SIG-M5 treated with dmso at 0.1 percent for 504 hours (cell line): ENCODE measurements around the gene RAPGEF1.

Experiments
- DNase-seq: peaks from one replicate; lab custom pipeline; 2025; ENCODE audit not compliant: unreplicated experiment; lab: John Stamatoyannopoulos, UW

The RAPGEF1 gene

DNA sequence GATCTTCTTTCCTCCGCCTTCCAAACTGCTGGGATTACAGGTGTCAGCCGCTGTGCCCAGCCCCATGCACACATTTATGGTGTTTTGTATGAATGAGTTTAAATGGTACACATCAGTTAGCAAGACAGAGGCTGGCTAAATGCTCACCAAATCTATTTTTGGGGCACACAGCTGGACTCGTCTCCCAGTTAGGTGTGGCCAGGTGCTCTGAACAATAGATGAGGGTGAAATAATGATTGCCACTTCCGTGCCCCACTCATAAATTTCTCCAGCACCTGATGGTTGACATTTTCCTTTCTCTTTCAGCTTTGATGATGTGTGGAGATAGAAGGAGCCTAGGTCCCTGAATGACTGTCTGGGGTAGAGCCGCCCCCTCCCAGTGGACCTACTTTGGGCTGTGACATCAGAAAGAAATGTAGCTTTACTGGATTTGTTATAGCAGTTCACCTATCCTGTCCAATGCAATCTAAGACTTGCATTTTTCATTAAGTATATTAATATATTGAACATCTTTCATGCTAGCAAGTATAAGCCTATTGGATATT is 8.6 kb upstream of the RAPGEF1 start:
- no peak for DNase-seq

- DNase-seq: peak; percentile 76
These were observed 7.5 kb upstream of the RAPGEF1 start for GRCh38 chr9:131747352-131747751.

GRCh38 chr9:131745610-131746009 is 5.7 kb upstream of the RAPGEF1 start:
- no peak for DNase-seq

GRCh38 chr9:131744720-131745201 is 4.9 kb upstream of the RAPGEF1 start:
- peak; percentile 67 for DNase-seq

GRCh38 chr9:131744171-131744719 is 4.4 kb upstream of the RAPGEF1 start:
- DNase-seq: peak; percentile 90

- no peak for DNase-seq
These were observed 3.6 kb upstream of the RAPGEF1 start for GRCh38 chr9:131743501-131743900.

- DNase-seq: peak; percentile 32
These were observed 3.2 kb upstream of the RAPGEF1 start for GRCh38 chr9:131743096-131743495.

- DNase-seq: no peak
These were observed 1.0 kb upstream of the RAPGEF1 start for GRCh38 chr9:131740898-131741297.

GRCh38 chr9:131739133-131739958 is 530 bp downstream of the RAPGEF1 start:
- no peak for DNase-seq

DNA sequence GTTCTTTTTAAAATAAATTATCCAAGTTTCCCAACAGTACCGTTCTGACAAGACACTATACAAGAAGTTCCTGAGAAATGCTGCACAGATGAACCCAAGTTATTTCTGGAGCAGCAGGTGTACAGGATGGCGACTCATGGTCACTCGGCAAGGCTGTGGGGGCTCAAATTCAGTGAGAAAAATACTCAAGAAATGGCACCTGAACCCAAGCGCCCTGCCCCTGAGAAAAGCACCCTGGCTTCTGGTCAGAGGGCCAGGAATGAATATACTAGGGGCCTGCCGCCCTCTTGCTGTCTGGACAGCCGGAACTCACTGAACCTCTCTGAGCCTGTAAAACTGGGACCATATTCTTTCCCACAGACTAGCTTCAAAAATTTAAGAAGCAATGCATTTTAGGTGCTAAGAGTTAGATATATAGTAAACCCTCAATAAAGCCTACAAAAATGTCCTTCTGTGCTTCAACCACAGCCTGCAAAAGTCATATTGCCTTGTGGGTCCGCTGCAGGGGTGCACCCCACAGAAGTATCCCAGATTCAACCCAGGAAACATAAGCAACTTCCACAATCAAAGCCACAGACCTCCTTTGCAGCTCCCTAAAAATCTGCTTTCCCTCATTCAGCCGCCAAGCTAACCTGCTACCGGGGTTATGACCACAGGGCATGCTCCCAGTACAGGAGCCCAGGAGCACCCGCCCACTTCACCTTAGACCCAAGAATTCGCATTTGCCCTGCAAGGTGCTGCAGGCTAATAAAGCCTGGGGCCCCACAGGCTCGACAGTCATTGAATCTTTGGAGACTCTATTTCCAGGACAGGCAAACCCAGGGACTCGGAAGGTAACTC is 1.4 kb downstream of the RAPGEF1 start:
- DNase-seq: peak; percentile 30

DNA sequence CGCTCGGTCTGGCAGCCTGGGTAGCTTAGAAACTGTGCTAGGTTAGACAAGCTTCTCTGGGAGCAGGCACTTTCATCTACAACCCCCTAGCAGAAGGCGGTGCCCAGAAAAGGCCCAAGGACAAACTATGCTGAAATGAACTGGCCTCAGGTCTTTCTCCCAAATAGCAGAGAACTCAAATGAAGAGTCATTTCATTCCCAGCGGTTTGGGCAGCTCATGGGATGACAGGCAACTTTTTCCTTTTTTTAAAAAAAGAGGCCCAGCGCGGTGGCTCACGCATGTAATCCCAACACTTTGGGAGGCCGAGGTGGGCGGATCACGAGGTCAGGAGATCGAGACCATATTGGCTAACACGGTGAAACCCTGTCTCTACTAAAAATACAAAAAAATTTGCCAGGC is 2.5 kb downstream of the RAPGEF1 start:
- no peak for DNase-seq

GRCh38 chr9:131736431-131736830 is 3.4 kb downstream of the RAPGEF1 start:
- DNase-seq: no peak

- no peak for DNase-seq
These were observed 4.4 kb downstream of the RAPGEF1 start for GRCh38 chr9:131735238-131736128.

DNA sequence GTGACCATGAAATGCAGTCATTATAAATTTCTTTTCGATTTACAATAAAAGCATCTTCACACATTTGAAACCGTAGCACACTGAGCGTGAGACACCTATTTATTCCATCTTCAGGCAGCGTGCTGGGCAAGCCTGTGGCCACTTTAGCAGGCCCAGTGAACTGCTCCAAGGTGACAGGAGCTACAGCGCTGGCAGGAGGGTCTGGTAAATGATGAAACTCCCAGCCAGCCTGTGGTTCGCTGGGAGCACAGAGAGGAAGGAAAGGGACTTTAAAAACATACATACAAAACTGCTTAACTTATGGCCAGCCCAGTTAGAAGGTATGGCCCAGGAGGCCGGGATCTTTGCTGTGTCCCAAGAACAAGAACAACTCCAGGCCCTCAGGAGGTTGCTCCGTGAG is 5.1 kb downstream of the RAPGEF1 start:
- no peak for DNase-seq

GRCh38 chr9:131734165-131734610 is 5.7 kb downstream of the RAPGEF1 start:
- peak; percentile 78 for DNase-seq

DNA sequence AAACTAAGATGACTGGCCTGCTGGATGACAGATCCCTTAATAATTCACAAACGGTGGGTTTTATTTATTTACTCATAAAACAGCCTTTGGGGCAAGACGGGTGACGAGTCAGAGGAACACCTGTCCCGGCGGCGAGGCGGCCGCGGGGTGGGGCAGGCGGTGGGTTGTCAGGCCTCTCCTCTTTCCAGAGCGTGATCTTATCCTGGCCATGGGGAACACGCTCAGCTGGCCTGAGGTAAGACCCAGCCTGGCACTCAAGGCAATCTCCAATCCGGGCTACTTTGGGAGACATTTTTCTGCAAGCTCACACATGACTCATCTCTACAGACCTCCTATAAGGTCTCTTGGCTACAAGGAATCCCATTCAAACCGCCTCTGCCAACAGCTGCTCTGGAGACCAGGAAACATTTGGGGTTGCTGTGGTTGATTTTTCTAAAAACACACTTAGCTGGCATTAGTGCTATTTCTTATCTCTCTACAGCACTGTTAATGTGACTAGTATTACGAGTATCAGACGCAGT is 6.3 kb downstream of the RAPGEF1 start:
- DNase-seq: peak; percentile 80

DNA sequence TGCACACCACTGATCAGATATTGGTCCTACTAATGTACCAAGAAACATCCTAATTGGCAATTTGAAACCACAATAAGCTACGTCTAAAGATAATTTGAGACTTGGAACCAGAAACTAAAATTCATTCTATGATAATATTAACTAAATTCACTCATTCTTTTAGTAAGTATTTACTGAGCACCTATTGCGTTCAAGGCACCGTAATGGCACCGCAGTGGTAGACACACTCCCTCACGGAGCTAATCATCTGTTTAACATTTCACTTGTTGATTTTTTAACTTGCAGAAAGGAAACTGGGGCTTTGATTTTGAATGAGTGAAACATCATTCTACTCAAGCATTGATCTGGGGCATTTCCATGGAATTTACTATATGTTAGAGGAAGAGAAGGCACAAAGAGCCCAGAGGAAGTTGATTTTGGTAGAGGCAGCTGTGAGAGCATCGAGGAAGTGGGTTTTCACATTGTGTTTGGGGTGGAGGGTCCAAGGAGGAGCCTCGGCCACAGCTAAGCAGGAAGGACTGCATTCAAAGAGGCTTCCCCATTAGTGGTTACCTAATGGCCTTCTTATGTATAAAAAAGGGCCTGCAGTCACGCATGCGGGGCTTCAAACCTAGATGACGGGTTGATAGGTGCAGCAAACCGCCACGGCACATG is 7.1 kb downstream of the RAPGEF1 start:
- DNase-seq: peak; percentile 63

- no peak for DNase-seq
These were observed 7.8 kb downstream of the RAPGEF1 start for GRCh38 chr9:131732061-131732526.

GRCh38 chr9:131731644-131732043 is 8.2 kb downstream of the RAPGEF1 start:
- DNase-seq: no peak
